GM18868 (cell line): ENCODE results near the gene NODAL.
A peak's percentile ranks its signal among the peaks of the same experiment; 100 is the strongest.

Experiments
- ATAC-seq: cut with Tn5 transposase; IDR thresholded peaks from one replicate; pipeline ENCODE4 v1.9.1; 2021; ENCODE audit warnings: mild to moderate bottlenecking, moderate library complexity; ENCODE audit not compliant: unreplicated experiment

The NODAL gene

GRCh38 chr10:70433581-70434280 is 7.8 kb downstream of the NODAL start:
- ATAC-seq, result no peak

- no peak for ATAC-seq
These were observed 8.8 kb downstream of the NODAL start for GRCh38 chr10:70432561-70433263.

GRCh38 chr10:70432101-70432500 is 9.4 kb downstream of the NODAL start:
- no peak for ATAC-seq

GRCh38 chr10:70430493-70431445 is 10.7 kb downstream of the NODAL start:
- no peak for ATAC-seq

GRCh38 chr10:70426823-70427222 is 14.7 kb downstream of the NODAL start:
- no peak for ATAC-seq

GRCh38 chr10:70425096-70425495 is 16.4 kb downstream of the NODAL start:
- ATAC-seq, result no peak

GRCh38 chr10:70424320-70424719 is 17.2 kb downstream of the NODAL start:
- ATAC-seq, result no peak

- no peak for ATAC-seq
These were observed 22.8 kb downstream of the NODAL start for GRCh38 chr10:70418713-70419112.

- no peak for ATAC-seq
These were observed 23.3 kb downstream of the NODAL start for GRCh38 chr10:70418229-70418628.

GRCh38 chr10:70417568-70417967 is 23.9 kb downstream of the NODAL start:
- no peak for ATAC-seq

- no peak for ATAC-seq
These were observed 29.1 kb downstream of the NODAL start for GRCh38 chr10:70412356-70412755.

GRCh38 chr10:70410608-70411007 is 30.9 kb downstream of the NODAL start:
- ATAC-seq, result no peak

- ATAC-seq, result no peak
These were observed 31.7 kb downstream of the NODAL start for GRCh38 chr10:70409772-70410171.

GRCh38 chr10:70405037-70405824 is 36.2 kb downstream of the NODAL start:
- no peak for ATAC-seq

GRCh38 chr10:70404787-70405036 is 36.8 kb downstream of the NODAL start:
- no peak for ATAC-seq

- peak; percentile 76 for ATAC-seq
These were observed 37.3 kb downstream of the NODAL start, which contains the start of gene EIF4EBP2 for GRCh38 chr10:70404036-70404786. Gene EIF4EBP2, plus strand, starts transcription at chr10:70404145. Its CDS starts 257 bp downstream, at chr10:70404402.

- peak; percentile 4 for ATAC-seq
These were observed 37.9 kb downstream of the NODAL start for GRCh38 chr10:70403483-70404035.

GRCh38 chr10:70399177-70399576 is 42.3 kb downstream of the NODAL start:
- no peak for ATAC-seq

- ATAC-seq, result no peak
These were observed 45.3 kb downstream of the NODAL start for GRCh38 chr10:70396140-70396539.

GRCh38 chr10:70391654-70392053 is 49.8 kb downstream of the NODAL start:
- no peak for ATAC-seq
